Right lobe of liver (tissue), 4 donors: Measurements from ENCODE around the gene RRM1.

ENCODE experiments used
- CTCF ChIP-seq, 4 donors: fragments of 200-600 bp in 3 of 4; fragments of 450-650 bp in 1 of 4; IDR thresholded peaks; one replicate each; pipeline versions ENCODE4 v1.5.1 to v1.8.0; 2016 to 2022; ENCODE audit warnings: antibody characterized with exemption in 4 of 4, mild to moderate bottlenecking in 2 of 4
- POLR2A ChIP-seq: fragments of 450-650 bp; IDR thresholded peaks from one replicate; pipeline ENCODE4 v1.6.1; 2017; ENCODE audit warnings: antibody characterized with exemption, mild to moderate bottlenecking
- donor health status: DM: no; HTN: no; CAD: no.
- donor health status: DM: no; HTN: no; CAD: no.
- donor health status: DM: no; HTN: yes; CAD: no.

- TF ChIP-seq CTCF (IDR thresholded peaks at IDR 0.05) (no peak), POLR2A (no peak)
Measured at GRCh38 chr11:4184163-4184916, 89.7 kb downstream of the RRM1 start.
